NCI-H446 (cell line): ENCODE data around the gene TANC1.

Experiments used
- DNase-seq, 2 experiments: peaks; one replicate each; lab custom pipeline; 2025; lab: John Stamatoyannopoulos, UW

Gene TANC1

DNA sequence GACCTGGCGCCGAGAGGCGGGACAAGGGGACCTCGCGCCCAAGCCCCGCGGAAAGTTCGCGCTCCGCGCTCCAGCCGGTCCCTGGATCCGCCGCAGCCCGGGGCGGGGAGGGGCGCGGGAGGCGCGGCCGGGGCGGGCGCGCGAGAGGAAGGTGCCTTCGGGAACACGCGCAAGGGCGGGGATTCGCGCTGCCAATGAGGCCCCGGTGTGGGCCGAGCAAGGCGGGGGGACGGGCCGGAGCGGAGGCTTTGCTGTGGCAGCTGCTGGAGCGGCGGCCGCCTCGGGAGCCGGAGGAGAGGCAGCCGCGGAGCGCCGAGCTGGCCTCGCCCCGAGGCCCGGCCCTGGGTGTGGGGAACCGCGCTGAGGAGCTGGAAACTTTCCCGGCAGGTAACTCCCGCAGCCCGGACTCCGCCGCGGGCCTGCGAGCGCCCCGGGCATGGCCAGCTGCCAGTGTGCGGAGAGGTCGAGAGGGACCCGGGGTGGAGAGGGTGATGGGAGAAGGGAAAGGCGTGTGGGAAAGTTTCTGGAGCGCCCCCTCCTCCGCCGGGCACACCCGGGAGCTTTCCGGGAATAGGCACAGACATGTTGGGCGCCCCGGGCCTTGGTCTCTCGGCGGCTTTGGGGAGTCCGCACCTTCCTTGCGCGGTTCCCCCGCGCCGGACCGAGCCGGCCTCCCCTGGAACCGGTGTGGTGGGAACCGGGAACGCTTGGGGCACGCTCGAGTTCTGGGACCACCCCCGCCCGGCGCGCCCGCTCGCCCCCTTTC lies at the start of gene TANC1:
Gene TANC1 (plus strand): TSS at position 245 of the 766 bp plus-strand sequence. CDS start 97,271 bp downstream, outside the sequence.
- DNase-seq: peak; percentile 74 to 93

GRCh38 chr2:158921599-158922408 lies 46.6 kb upstream of the TANC1 start:
- DNase-seq: no peak

- DNase-seq: no peak
These were observed 45.8 kb upstream of the TANC1 start for GRCh38 chr2:158922601-158923000.

- DNase-seq: peak in 1 of 2 experiments; percentile 34
These were observed 45.3 kb upstream of the TANC1 start for GRCh38 chr2:158923180-158923594.

GRCh38 chr2:158923641-158924040 lies 44.8 kb upstream of the TANC1 start:
- no peak for DNase-seq

DNA sequence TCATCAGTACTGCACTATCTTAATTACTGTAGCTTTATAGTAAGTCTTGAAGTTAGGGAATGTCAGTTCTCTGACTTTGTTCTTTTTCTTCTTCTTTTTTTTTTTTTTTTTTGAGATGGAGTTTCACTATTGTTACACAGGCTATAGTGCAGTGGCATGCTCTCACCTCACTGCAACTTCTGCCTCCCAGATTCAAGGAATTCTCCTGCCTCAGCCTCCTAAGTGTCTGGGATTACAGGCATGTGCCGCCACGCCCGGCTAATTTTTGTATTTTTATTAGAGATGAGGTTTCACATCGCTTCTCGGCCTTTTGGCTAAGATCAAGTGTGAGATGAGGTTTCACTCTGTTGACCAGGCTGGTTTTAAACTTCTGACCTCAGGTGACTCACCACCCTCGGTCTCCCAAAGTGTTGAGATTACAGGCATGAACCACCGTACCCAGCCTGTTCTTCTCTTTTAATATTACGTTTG lies 41.9 kb upstream of the TANC1 start:
- DNase-seq: no peak

DNA sequence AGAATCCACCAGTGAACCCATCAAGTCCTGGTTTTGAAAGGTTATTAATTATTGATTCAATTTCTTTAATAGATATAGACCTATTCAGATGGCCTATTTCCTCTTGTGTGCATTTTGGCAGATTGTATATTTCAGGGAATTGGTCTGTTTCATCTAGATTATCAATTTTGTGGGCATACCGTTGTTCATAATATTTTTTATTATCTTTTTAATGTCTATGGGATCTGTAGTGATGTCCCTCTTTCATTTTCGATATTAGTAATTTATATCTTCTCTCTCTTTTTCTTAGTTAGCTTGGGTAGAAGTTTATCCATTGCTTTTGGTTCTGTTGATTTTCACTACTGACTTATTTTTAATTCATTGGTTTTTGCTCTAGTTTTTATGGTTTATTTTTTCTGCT lies 39.9 kb upstream of the TANC1 start:
- DNase-seq: no peak

GRCh38 chr2:158928965-158929364 lies 39.5 kb upstream of the TANC1 start:
- no peak for DNase-seq

- DNase-seq: no peak
These were observed 36.9 kb upstream of the TANC1 start for GRCh38 chr2:158931572-158931971.

DNA sequence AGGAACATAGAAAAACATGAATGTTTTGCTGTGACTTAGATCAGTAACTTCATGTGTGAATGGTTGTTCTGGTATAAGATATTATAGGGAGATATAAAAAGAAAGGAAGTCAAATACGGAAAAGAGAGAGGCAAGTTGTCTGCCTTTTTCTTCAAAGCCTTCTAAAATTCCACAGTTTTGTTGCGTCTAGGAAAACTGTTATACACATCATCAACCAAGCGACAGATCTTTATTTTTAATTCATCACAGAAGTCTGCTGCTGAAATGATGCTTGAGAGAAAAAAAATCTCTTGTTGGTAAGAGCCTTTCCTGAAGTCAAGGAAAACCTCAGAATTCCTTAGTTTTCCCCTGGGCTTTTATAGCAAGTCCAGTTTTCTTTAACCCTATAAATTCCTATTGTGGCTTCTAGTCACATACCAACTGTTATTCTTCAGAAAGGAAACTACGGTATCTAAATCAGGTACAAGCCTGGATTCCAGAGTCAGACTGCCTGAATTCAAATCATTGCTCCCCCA lies 36.3 kb upstream of the TANC1 start:
- no peak for DNase-seq

DNA sequence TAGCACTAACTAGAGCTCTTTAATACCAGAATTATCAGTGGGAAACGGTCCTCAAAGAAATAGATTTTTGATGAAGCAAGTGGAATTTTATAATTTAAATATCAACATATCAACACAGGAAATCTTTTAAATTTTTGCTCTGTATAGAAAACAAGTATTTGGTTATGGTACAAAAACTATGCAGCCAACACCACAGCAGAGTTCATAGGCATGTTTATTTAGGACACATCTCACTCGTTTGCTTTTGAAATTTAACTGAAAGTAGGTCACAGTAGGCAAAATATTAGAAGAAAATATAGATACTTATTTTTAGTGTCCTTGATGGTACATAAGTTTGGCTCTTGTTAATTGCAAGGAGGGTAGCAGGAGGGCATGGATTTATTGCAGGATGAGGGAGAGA lies 34.3 kb upstream of the TANC1 start:
- no peak for DNase-seq

GRCh38 chr2:158935617-158936016 lies 32.8 kb upstream of the TANC1 start:
- DNase-seq: no peak

DNA sequence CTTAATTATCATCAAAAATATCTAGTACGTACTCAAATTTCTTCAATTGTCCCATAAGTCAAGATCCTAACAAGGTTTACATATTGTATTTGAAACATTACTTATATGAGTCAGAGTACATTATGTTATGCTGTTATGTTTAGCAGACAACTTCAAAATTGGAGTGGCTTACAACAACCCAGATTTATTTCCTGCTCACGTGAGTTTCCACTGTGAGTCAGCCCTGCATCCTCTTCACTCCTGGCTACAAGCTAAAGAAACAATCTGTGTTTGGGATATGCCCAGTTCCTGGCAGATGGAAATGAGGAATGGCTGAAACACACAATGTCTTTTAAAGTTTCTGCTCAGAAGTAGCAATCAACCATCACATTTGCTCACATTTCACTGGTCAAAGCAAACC lies 31.5 kb upstream of the TANC1 start:
- DNase-seq: peak in 1 of 2 experiments; percentile 49

- DNase-seq: no peak
These were observed 28.1 kb upstream of the TANC1 start for GRCh38 chr2:158940356-158940755.

GRCh38 chr2:158943973-158944372 lies 24.5 kb upstream of the TANC1 start:
- no peak for DNase-seq

DNA sequence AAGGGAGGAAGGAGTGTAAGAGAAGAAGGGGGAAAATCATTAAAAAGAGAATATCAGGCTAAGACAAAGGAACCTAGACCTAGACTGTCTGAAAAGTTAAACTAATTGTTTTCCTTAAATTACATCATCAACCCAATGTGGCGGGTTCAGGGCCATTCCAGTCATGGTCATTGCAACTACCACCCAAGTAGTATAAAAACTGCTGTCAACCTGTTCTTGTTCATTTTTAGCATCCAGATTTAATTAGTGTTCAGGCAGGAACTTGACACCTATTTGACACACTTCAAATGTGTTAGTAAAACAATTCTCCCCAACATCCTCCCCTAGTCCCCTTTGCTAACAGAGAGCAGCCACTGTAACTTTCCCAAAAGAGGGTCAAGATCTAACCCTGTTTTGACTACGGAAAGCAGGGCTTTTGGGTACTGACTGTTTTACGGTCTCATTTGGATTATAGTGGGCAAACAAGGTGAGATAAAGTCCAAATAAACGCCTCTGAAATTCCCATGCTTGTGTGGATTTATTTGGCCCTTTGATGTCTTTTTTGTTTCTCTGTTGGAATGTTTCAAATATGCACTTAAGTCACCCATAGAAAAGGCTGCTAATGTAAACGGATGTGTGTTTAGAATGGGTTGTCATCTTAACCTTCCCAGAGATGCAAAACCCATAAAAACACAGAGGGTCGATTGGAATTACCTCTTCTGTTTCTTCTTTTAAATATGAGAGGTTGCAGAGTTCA lies 19.3 kb upstream of the TANC1 start:
- DNase-seq: no peak

- no peak for DNase-seq
These were observed 15.0 kb upstream of the TANC1 start for GRCh38 chr2:158953454-158953853.

DNA sequence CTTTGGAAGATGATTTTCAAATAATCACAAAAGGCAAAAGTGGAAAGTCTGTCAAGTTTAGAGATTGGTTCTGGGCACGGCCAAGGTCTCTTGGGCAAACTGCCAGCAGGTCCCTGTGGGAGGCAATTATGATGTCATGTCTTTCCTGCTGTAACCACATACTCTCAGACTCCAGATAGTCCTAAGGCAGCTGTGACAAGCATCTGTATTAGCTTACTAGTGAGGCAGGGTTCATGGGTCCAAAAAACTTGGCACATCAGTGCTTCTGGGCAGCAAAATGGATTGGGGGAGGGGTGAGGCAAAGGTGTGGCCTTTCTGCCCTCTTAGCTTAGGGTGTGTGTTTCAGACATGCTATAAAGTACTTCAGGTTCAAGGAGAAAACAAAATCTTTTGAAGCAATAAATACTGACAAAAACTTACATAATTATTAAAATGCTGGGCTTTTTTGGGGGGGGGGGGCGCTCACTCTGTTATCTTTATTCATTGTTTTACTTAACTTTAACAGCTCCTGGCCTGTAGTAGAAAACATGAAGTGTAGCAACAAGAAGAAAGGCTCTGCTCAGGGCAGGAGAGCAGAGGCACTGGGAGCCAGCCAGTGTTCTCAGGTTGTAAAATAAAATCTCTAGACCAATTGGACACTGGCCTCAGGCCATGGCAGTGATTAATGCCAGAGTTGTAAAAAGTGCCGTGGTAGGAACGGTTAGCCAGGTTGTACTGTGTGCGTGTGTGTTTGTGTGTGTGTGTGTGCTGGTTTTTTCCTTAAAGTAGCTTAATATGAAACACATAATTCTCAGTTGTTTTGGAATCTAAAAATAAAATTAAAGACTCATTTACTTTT lies 14.3 kb upstream of the TANC1 start:
- peak; percentile 89 to 92 for DNase-seq

GRCh38 chr2:158955842-158956365 lies 12.5 kb upstream of the TANC1 start:
- DNase-seq: no peak

DNA sequence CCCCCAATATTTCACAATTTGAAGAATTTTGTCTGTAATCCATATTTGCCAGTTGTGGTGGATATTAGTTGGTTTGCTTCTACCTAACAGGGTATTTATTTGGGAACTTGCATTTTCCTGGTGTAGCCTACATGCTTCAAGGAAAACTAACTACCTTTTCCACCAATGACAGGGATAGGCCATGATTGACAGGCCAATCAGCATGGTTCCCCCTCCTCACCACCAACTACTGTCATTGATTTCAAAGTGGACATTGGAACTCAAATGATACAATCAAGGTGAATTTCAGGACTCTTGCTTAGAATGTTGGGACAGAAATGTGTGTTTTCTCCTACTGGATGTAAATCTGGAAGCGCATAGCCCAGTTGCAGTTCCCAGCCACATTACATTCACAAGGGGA lies 10.1 kb upstream of the TANC1 start:
- DNase-seq: no peak

DNA sequence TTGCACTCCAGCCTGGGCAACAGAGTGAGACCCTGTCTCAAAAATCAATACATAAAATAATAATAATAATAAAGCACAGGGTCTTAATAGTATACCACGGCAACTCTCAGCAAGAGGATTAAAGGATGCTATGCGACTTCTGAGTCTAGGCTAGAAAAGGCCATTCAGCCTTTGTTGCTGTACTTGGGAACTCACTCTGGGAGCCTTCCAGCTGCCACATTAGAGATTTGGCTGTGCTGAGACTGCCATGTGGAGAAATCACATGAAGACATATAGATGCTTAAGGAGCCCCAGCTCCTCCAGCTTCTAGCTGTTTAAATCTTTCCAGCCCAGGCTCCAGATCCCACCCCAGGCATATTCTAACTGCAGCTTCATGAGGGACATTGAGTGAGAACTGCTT lies 8.2 kb upstream of the TANC1 start:
- DNase-seq: peak in 1 of 2 experiments; percentile 7
